ENCODE measurements around the gene KRT80.

The KRT80 gene

DNA sequence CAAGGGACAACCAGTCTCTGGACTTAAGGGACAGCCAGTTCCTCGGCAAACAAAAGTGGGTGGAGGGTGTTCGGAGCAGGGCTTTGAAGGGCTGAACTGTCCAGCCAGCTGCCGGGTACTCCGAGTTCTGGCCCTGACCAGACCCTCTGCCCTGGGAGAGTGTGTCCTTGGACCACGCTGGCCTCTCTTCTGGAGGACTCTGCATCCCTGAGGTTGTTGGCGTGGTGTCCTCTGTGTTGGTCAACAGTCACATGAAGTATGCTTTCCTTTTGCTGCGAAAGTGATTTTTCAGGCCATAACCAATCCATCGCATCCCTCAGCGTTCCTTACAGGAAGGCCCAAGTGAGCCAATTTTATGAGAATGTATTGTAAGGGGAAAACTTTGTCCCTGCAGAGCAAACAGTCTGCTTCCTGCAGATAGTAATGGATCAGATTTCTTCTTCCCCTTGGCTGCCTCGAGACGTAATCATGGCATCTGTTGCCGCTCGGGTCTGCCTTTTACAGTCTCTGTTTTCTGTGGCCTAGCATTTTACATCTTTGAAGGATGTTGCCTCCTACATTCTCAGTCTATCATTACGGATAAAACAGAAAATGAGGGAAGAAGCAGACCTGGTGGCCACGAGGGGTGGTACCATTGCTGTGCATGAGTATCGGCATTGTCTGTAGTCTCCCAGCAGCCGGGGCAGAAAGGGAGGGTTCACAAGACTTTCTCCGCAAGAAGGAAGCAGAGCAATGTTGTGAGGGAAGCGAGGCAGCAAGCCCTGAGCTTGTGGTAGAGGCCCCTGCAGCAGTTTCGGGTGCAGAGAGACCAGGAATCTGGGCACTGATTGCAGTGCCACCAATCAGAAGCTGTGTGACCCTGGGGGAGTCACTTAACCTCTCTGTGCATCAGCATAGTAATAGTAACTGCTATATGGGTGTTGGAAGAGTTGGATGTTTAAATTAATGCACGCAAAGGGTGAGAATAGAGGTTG lies 64.9 kb downstream of the KRT80 start:
- DNase-seq, result no peak

- no peak for DNase-seq
These were observed 65.7 kb downstream of the KRT80 start for GRCh38 chr12:52126050-52126604.

GRCh38 chr12:52125476-52125900 lies 66.3 kb downstream of the KRT80 start:
- no peak for DNase-seq

DNA sequence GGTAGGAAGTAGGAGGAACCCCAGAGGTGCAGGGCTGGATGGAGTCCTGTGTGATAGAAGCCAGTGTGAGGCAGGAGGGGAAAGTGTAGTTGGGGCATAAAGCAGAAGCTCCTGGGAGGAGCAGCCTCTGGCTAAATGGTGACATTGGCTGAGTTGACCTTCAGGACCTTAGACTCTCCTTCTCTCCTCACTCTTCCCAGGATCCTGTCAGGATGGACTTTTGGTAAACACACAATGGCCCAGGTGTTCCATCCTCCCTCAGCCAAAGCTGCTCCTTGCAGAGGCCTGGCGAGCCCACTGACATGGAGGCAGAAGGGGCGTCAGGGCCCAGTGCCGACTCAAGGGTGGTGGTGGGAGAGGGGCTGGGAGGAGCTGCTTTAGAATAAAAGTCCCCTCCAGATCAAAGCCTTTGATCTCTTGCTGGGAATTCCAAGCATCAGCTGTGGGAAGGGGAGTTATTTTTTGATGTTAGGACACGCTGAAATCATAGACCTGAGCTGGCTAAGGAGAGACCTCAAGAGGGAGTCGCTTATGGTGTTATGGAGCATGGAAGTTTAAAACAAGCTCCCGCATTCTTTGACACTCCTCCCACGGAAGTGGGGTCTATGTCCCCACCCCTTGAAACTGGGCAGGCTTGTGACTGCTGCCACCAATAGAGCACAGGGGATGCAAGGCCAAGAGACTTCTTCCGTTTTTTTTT lies 68.2 kb downstream of the KRT80 start:
- no peak for DNase-seq

GRCh38 chr12:52122904-52123303 lies 68.9 kb downstream of the KRT80 start:
- DNase-seq, result no peak

DNA sequence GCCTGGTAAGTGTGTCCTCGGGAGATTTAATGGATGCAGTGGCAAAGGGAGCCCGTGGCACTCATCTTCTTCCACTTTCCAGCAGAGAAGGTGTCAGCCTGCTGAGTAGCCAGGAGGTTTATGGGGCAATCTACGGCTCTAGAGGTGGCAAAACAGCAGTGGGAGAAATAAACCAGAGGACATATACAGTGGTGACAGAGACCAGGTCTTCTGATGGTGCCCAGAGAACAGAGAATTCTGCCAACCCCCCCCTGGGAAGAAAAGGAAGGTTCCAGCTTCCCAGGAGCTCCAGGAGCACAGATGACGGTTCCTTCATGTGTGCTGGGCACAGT lies 69.3 kb downstream of the KRT80 start:
- DNase-seq, result no peak

GRCh38 chr12:52121824-52122539 lies 69.8 kb downstream of the KRT80 start:
- DNase-seq, result peak; percentile 63

DNA sequence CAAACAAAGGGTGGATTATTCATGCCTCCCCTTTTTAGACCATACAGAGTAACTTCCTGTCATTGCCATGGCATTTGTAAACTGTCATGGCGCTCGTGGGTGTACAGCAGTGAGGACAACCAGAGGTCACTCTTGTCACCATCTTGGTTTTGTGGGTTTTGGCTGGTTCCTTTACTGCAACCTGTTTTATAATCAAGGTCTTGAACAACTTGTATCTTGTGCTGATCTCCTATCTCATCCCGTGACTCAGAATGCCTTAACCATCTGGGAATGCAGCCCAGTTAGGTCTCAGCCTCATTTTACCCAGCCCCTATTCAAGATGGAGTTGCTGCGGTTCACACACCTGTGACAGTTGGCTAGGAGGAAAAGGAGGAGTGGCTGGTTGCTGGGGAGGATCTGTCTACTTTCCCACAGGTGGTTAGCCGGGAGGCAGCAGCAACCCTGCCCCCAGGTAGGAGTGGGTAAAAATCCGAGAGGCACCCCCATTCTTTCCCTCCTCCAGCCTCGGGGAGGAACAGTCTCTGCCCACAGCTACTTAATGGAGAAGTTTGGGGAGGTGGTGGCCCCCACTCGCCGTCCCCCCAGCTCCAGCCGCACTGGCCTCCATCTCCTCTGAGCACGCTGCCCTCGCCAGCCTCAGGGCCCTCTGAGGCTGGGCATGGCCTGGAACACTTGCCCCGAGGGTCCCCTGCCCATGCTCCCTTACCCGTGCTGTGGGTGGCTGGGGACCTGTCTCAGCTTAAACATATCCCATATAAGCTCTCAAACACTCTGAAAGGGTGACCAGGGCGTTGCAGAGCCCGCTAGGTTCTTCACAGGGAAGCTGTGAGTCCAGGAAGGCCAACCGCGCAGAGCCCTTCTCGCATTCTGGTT lies 70.6 kb downstream of the KRT80 start:
- no peak for DNase-seq

DNA sequence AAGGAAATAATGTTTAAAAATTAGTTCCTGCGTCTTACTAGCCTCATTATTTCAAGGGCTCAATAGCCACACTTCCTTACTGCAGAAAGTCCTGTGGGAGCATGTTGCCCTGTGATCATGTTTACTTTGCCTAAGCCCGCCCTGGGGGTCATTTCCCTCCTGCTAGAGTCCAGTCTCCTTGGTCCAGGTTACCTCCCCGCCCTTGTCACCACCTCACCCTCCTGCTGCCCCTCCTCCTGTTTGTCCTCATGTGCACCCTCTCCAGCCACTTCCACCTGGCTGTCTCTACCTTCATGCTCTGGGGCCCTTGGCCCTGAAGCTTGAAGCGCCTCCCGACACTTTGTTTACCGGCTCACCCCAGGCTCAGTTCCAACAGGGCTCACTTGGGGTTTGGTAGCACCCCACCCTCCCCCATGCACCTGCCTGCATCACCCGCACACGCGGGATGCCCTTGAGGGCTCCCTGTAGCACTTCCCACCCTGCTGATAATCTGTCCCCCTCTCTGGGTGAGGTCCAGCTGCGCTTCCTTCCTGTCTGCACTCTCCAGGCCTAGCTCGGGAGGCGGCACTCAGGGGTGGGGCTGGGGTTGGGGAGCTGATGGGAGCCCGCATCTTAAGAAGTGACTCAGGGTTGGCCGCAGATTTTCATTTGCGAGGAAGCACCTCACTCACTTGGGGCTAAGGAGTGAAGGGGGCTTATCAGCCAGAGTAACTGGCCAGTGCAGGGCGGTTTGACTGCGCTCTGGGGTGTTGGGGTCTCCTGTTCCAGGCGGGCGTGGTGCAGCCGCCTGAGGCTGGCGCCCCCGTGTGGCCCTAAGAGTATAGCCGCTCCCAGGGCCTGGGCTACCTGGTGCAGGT lies 72.2 kb downstream of the KRT80 start:
- peak; percentile 30 for DNase-seq

All from activated CD8-positive, alpha-beta memory T cell treated with anti-CD3 and anti-CD28 coated beads, Interleukin-2, amount 50 U/mL, for 4 hours (primary cell).